Stimulated activated CD8-positive, alpha-beta memory T cell treated with anti-CD3 and anti-CD28 coated beads, Interleukin-12 subunit alpha, Interleukin-12 subunit beta, amount 100 ng/mL, for 24 hours (primary cell): Measurements from ENCODE around the gene SEPTIN12.
"Not testable (repeated sequence)": the region's sequence is repeated elsewhere in the genome, so short reads cannot be mapped to it uniquely, and the experiment has no call there.

Source experiments
- DNase-seq: peaks from one replicate; pipeline ENCODE4 v3.0.0-alpha.2; 2020; ENCODE audit errors: extremely low read depth

Gene SEPTIN12

DNA sequence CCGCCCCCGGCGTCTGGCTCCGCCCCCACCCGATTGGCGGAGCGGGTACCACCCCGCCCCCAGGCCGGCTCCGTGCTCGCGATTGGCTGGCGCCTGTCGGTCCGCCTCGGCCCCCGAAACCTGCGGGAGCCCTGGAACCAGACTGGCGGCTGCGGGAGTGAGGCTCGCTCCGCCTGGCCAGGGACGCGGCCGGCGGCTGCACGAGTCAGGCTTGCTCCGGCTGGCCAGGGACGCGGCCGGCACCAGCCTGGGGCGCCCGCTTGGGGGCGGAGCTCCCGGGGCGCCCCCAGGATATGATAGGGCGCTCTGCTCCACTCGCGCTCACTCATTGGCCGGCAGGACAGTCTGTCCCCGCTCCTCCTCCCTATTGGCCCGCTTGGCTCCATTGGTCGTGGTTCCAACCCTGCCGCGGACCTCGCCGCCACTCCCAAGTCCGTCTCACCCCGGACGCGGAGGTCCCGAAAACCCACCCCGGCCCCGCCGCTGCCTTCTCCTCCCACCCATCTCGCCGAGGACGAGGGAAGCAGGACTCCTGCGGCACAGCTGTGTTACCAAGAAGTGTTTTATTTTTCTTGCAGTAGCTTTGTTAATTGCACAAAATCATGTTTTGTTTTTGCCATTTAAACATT, 14.6 kb upstream of the SEPTIN12 start:
- peak; percentile 79 for DNase-seq

DNA sequence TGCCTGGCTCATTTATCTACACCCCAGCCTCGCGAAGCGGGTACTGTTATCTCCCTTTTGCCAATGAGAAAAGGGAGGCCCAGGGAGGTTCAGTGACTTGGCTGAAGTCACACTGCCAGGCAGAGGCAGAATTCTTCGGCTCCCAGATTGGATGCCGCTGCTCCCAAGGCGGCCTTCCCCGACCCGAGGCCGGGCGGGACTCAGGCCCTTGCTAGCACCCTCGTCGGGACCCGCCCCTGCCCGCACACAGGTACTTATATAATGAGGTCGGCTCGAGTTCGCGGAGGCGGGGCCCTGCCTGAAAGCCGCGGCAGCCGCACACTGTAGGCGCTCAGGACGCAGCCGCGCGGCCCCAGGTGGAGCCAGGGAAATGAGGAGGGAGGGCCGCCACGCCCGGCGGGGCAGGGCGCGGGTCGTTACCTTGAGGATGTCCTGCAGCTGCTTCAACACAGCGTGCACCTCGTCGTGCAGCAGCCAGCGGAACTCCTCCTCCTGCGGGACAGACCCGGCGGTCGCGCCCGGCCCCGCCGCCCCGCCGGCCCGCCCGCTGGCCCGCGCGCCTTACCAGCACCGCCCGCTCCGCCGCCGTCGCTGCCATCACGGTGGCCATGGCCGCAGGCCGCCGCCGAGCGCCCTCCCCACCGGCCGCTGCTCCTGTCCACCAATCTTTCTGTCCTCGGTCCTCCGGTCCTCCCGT, 14.0 kb upstream of the SEPTIN12 start, which contains the start of gene ROGDI:
ROGDI (minus strand) TSS at position 672 of the 697 bp plus-strand sequence; CDS start at position 610, 62 bp downstream.
- peak; percentile 46 for DNase-seq

- no peak for DNase-seq
Observed at GRCh38 chr16:4801051-4801961, 13.2 kb upstream of the SEPTIN12 start.

GRCh38 chr16:4800290-4801041, 12.3 kb upstream of the SEPTIN12 start:
- DNase-seq, result no peak

DNA sequence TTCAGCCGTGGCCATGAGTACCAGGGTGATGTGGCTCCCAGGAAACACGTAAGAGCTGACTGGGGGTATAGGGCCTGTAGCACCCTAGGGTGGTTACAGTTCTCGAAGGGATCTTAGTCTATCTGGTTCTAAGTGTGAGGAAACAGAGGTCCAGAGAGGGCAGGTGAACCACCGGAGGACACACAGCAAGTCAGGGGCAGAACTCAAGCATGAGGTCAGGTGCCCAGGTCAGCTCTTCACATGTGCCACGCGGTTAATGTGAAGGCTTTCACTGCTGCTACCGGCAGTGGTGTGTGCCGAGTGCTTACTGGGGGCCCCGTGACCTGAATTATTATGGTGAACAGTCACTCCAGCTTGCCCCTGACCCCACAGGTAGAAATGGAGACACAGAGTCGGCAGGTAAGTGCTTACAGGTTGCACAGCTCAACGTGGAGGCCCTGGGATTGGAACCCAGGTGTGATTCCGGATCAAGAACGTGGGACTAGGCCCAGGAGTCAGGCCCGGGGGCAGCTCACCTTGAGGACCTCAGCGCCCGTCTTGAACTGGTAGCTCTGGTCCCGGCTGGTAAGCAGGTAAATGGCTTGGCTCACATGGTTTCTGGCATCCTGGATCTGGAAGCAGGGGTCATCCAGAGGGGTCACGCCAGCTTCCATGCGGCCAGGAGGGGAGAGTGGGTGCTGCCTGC, 11.2 kb upstream of the SEPTIN12 start:
- no peak for DNase-seq

GRCh38 chr16:4798456-4798855, 10.3 kb upstream of the SEPTIN12 start:
- DNase-seq, result no peak

DNA sequence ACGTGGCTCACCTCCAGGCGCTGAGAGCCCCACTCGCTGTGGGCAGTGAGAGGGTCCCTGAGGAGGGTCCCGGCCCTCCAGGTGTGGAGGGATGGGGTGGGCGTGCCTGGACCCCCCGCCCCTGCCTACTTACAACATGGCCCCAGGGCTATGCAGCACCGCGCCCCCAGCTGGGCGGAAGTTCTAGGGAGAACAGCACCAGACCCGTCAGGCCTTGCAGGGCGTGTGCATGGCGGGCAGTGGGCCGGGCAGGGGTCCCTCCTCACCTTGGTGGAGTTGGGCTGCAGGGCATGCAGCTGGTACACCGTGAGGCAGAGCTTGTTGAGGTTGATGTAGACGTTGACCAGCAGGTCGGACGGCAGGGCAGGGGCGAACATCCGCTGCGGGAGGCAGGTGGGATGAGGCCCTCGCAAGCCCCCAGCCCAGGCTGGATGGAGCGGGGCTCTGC, 9.7 kb upstream of the SEPTIN12 start:
- no peak for DNase-seq

- DNase-seq, result no peak
Observed at GRCh38 chr16:4796982-4797804, 9.0 kb upstream of the SEPTIN12 start.

DNA sequence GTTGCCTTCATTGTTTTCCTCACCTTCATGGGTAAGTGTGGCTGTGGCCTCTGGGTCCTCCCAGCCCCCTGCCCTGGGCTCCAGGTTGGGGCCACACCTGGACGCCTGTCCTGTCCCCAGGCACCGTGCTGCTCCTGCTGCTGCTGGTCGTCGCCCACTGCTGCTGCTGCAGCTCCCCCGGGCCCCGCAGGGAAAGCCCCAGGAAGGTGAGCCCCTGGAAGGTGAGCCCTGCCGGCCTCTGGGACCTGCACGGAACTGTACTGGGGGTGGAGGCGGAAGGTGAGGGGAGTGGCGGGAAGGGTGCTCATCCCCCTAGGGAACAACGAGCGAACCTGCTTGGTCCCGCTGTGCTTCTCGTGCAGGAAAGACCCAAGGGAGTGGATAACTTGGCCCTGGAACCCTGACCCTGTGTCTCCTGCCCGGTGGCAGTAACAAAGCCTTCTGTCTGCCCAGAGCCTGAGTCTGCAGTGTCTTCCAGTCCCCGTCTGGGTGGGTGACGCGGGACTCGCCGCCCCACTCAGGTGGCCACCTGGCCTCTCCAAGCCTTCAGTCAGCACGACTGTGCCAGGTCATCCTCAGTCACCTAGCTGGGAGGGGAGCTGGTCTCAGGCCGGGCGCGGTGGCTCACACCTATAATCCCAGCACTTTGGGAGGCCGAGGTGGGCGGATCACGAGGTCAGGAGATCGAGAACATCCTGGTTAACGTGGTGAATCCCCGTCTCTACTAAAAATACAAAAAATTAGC, 7.9 kb upstream of the SEPTIN12 start:
- no peak for DNase-seq

- DNase-seq, result no peak
Observed at GRCh38 chr16:4795181-4795827, 7.2 kb upstream of the SEPTIN12 start, which contains the start of gene SMIM22. SMIM22 (plus strand) TSS chr16:4795369; CDS start chr16:4795735, 366 bp downstream.

- no peak for DNase-seq
Observed at GRCh38 chr16:4792951-4793513, 4.9 kb upstream of the SEPTIN12 start.

GRCh38 chr16:4790871-4791270, 2.7 kb upstream of the SEPTIN12 start:
- DNase-seq, result no peak

- no peak for DNase-seq
Observed at GRCh38 chr16:4790261-4790660, 2.1 kb upstream of the SEPTIN12 start.

GRCh38 chr16:4788910-4789309, 765 bp upstream of the SEPTIN12 start:
- no peak for DNase-seq

DNA sequence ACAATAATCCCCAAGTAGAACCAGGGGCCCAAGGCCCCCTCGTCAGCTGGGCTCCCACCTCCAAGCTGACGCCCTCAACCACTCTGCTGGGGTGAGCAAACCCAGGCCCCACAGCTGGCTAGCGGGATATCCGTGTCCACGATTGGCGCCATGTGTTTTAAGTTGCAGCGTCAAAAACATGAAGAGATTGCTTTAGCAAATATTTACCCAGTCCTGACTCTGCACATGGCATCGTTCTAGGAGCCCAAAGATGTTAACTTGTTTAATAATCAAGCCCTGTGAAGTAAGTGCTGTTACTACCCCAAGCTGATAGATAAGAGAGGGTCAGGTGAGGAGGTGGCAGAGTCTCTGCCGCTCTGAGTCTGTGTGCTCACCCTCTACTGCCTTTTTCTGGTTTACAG, 344 bp upstream of the SEPTIN12 start:
- DNase-seq, result no peak

DNA sequence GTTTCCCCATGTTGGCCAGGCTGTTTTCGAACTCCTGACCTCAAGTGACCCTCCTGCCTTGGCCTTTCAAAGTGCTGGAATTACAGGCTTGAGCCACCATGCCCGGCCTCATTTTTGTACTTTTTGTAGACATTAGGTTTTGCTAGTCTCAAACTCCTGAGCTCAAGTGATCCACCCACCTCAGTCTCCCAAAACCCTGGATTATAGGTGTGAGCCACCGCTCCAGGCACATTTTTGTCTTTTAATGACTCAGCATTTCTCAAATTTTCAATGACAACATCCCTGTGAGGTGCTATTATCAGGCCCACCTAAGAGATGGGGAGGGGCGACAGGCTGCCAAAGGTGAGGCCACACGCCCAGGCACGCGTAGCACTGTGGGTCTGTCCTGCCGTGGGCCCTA, 1.1 kb downstream of the SEPTIN12 start:
- DNase-seq, result no peak

DNA sequence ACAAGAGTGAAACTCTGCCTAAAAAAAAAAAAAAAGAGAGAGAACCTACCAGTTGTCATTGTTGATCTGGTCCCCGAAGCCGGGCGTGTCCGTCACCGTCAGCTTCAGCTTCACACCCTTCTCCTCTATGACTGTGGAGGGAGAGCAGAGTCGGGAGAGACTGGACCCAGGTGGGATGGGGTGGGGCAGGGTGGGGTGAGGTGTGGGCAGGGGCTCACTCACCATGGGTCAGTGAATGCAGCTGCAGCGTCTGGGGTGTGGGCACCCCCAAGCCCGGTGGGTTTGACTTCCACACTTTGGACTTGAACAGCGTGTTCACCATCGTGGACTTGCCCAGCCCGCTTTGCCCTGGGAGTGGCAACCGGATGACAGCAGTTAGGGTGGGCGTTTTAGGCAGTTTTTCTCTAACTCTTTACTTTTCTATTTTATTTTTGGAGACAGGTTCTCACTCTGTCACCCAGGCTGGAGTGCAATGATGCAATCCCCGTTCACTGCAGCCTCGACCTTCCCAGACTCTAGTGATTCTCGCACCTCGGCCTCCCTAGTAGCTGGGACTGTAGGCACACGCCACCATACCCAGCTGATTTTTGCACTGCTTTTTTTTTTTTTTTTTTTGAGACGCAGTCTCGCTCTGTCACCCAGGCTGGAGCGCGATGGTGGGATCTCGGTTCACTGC, 2.2 kb downstream of the SEPTIN12 start:
- no peak for DNase-seq

- DNase-seq, result not testable (repeated sequence)
Observed at GRCh38 chr16:4784444-4784987, 3.6 kb downstream of the SEPTIN12 start.
